Right lobe of liver (tissue), 6 donors: ENCODE results near the gene PXMP4. TPM values are rescaled to one million over a fixed set of nuclear protein-coding genes. Genes with fewer than 3 reads are reported as not detected.

Experiments
- ATAC-seq, 4 donors: fragments of 200-7000 bp; cut with Tn5 transposase; one replicate each; pipeline ENCODE4 v1.9.1; 2020; ENCODE audit warnings: mild to moderate bottlenecking in 4 of 4, moderate library complexity in 4 of 4
- DNase-seq, 3 donors: peaks; one replicate each; pipeline ENCODE4 v3.0.0-alpha.2; 2020
- H3K27ac ChIP-seq, 3 donors: fragments of 200-600 bp; one replicate each; pipeline ENCODE4 v1.8.0; 2022
- H3K27me3 ChIP-seq, 2 donors: fragments of 200-600 bp; one replicate each; pipeline ENCODE4 v1.8.0; 2022
- H3K36me3 ChIP-seq, 4 donors: fragments of 200-600 bp; sonication (generic) in 1 of 4; one replicate each; pipeline versions ENCODE4 v1.5.1 to v1.8.0; 2017 to 2022; ENCODE audit warnings: control low read depth in 1 of 4
- H3K4me1 ChIP-seq, 4 donors: fragments of 200-600 bp; sonication (generic) in 1 of 4; one replicate each; pipeline versions ENCODE4 v1.5.1 to v1.8.0; 2017 to 2022; ENCODE audit warnings: control low read depth in 1 of 4
- H3K4me3 ChIP-seq, 3 donors: fragments of 200-600 bp; one replicate each; pipeline ENCODE4 v1.8.0; 2022
- H3K9me3 ChIP-seq, 4 donors: fragments of 200-600 bp; sonication (generic) in 1 of 4; one replicate each; pipeline versions ENCODE4 v1.5.1 to v1.8.0; 2017 to 2022; ENCODE audit warnings: control low read depth in 1 of 4
- POLR2A ChIP-seq: fragments of 450-650 bp; IDR thresholded peaks from one replicate; pipeline ENCODE4 v1.6.1; 2017; ENCODE audit warnings: antibody characterized with exemption, mild to moderate bottlenecking
- WGBS: methylation state at CpG from one replicate; pipeline ENCODE4 v1.1.6; 2018; ENCODE audit warnings: low coverage, low lambda C conversion rate; ENCODE audit not compliant: insufficient coverage; ENCODE audit errors: missing lambda C conversion rate; 5-methylcytosine and 5-hydroxymethylcytosine counted together
- intact Hi-C, 2 donors: fragments of 100-400 bp; cut with DNase I; formaldehyde crosslinking; loops; one replicate each; pipeline versions ENCODE4 v1.11.2 to v1.14.1; 2022
- total RNA-seq, 6 experiments: library from RNA; depleted of rRNA in 2 of 6; stranded (reverse); fragments of >200 nt in 2 of 6; fragmentation: NEBNext Ultra II Directional in 3 of 6; extraction: Animal tissue kit (Norgen Biotek cat#: 25700) in 3 of 6; gene quantifications; one replicate each; pipeline versions ENCODE4 v1.1.0 to v1.2.4, GENCODE V29; 2016 to 2023
- TF ChIP-seq, protein P1 (sequence below), 4 donors: fragments of 200-600 bp in 3 of 4; fragments of 450-650 bp in 1 of 4; IDR thresholded peaks; one replicate each; pipeline versions ENCODE4 v1.5.1 to v1.8.0; 2016 to 2022; ENCODE audit warnings: antibody characterized with exemption in 4 of 4, mild to moderate bottlenecking in 2 of 4
- donor health status: DM: no; HTN: yes; CAD: no.
- donor health status: DM: no; HTN: no; CAD: no.
- donor health status: DM: no; HTN: no; CAD: no.
- donor health status: DM: no; HTN: yes; CAD: no.
- donor health status: DM: no; HTN: yes; CAD: no.

Gene PXMP4
- total RNA-seq, 6 experiments from 2014 or later = 5.5 to 17.8 (median 12.9) TPM

DNA sequence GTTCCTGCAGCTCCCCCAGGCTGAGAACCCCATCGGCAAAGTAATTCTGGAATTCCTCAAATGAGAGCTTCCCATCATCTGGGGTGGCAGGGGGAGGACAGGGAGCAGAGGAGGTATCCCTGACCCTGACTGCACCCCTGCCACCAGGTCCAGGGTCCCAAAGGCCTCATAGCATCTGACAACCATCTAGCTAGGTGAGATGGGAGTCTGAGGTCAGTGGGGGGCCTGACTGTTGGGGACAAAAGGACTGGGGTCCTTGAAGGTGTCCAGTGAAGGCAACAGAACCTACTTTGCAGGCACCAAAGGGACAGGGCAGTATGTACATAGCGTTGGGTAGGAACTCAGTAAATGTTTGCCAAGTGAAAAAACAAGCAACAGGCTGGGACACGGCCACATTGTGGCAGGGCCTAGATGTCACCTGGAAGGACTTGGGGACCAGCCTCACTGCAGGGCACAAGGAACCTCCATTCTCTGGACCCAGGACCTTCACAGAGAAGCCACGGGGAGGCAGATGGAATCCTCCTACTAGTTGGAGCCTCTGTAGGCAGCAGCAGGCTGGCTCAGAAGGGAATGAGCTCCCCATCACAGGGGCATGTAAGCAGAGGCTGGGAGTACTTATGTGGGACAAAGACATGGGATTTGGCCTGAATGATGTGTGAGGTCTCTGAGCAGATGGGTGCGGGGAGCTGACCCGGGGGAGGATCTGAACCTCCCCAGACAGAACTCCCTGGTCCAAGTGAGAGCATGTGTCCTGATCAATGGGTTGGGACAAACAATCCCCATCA, 49.2 kb downstream of the PXMP4 start:
- DNase-seq = no peak
- WGBS = 66% methylated on average over 4 of the region's 6 CpGs
- intact Hi-C loops = loop anchor here in 1 of 2 donors (10.0 kb wide), 1 partner anchor 54 kb away; the partner anchor contains the start of gene PXMP4
- no peak for ATAC-seq
- Histone ChIP-seq H3K9me3 (no peaks in the 10 kb centered on the region), H3K36me3 (peaks cover 0 to 1% (median 0%) of the 10 kb centered on the region in 4 donors), H3K4me1 (peaks cover 0 to 21% (median 3%) of the 10 kb centered on the region in 4 donors), H3K4me3 (no peak overlapping the region), H3K27me3 (no peaks in the 10 kb centered on the region), H3K27ac (no peak overlapping the region)
- TF ChIP-seq, protein P1, sequence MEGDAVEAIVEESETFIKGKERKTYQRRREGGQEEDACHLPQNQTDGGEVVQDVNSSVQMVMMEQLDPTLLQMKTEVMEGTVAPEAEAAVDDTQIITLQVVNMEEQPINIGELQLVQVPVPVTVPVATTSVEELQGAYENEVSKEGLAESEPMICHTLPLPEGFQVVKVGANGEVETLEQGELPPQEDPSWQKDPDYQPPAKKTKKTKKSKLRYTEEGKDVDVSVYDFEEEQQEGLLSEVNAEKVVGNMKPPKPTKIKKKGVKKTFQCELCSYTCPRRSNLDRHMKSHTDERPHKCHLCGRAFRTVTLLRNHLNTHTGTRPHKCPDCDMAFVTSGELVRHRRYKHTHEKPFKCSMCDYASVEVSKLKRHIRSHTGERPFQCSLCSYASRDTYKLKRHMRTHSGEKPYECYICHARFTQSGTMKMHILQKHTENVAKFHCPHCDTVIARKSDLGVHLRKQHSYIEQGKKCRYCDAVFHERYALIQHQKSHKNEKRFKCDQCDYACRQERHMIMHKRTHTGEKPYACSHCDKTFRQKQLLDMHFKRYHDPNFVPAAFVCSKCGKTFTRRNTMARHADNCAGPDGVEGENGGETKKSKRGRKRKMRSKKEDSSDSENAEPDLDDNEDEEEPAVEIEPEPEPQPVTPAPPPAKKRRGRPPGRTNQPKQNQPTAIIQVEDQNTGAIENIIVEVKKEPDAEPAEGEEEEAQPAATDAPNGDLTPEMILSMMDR (IDR thresholded peaks at IDR 0.05) = no peak
- TF ChIP-seq POLR2A = no peak

DNA sequence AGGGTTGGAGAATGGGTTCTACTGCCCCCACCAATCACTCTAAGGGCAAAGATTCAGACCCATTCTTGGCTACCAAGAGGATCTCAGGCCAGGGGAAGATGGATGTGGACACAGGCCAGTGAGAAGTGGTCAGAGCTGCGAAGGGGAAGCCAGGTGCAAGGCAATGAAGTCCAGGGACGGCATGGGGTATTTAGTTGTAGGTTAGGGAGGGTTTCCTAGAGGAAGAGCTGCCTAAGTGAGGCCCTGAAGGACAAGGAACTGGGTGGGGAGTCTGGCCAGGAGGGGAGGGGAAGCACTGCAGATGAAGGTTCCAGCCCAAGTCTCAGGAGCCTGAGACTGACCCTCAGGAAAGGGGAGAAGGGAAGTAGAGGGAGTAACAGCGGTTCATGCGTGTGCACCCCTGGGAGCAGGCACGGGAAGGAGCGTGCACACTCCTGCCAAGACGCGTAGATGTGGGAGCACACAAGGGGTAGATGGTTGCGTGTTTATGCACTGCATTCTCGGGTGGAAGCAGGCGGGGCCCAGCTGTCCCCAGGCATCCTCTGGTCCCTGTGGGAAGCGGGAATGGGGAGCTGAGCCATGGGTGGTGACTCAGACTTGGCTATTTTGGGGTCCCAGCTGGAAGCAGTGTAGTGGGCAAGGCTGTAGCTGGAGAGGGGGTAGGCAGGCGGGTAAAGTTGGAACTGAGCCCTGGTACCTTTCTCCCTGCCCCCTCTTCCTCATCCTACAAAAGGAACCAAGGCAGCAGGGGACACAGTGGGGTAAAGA, 50.1 kb downstream of the PXMP4 start:
- Histone ChIP-seq H3K36me3 (peaks cover 0 to 1% (median 0%) of the 10 kb centered on the region in 4 donors), H3K4me1 (peaks cover 0 to 19% (median 3%) of the 10 kb centered on the region in 4 donors), H3K4me3 (no peak overlapping the region), H3K27ac (no peak overlapping the region), H3K9me3 (no peaks in the 10 kb centered on the region), H3K27me3 (no peaks in the 10 kb centered on the region)
- no peak for DNase-seq
- whole genome bisulfite sequencing = 88% methylated on average over 9 of the region's 13 CpGs
- ATAC-seq = no peak
- intact Hi-C loops = loop anchor here in 1 of 2 donors (10.0 kb wide), 1 partner anchor 55 kb away; the partner anchor contains the start of gene PXMP4
- TF ChIP-seq, protein P1 (IDR thresholded peaks at IDR 0.05) = no peak
- TF ChIP-seq POLR2A = no peak

DNA sequence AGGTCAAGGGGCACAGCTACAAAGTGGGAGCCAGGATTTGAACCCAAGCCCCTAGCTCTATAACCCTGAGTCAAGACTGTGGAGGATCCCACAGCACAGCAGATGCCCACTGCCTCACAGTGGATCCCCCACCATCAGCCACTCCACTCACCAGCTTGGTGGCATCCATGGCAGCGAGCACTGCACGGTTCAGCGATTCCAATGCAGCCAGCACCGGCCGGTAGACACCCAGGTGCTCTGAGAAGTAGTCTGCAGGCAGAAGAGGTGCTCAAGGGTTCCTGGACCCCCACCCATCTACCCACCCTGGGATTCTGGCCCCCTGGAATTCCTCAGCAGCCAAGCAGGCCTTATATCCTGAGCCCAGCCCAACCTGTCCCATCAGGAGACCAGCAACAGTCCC, 50.9 kb downstream of the PXMP4 start:
- ATAC-seq (no peak), DNase-seq (no peak)
- intact Hi-C loops = no loop called here
- Histone ChIP-seq H3K27ac (no peak overlapping the region), H3K36me3 (peaks cover 0 to 1% (median 0%) of the 10 kb centered on the region in 4 donors), H3K27me3 (no peaks in the 10 kb centered on the region), H3K9me3 (no peaks in the 10 kb centered on the region), H3K4me3 (no peak overlapping the region), H3K4me1 (peaks cover 0 to 14% (median 3%) of the 10 kb centered on the region in 4 donors)
- WGBS = no CpG with 5 or more reads among the region's 5 CpGs
- TF ChIP-seq, protein P1 (IDR thresholded peaks at IDR 0.05) = no peak
- no peak for TF ChIP-seq POLR2A

DNA sequence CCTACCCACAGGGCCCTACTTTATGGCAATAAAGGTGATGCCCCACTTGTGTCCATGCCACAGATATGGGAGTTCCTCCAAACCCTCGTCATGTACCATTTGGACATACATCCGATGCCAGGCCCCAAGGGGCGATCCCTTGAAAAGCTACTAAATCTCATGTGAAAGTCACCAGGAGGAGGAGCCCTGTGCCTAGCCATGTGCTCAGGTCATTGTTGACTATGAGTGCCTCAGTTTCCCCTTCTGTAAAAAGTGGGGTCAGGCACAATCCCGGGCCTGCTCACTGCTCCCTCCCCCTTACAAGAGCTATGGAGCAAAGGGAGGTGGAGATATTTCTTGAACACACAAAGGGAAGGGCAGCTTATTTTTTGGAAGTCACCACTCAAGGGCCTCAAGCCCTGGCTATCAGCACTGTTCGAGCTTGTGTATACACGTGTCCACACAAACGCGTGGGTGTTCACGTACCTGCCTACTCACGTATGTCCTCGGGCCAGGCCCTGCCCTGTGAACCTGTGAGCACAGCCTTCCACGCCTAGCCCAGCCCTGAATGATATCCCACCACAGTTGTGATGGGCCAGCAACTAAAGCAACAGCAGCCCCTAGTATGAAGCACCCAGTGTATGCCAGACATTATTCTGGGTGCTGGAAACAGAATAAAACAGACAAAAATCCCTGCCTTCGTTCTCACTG, 51.5 kb downstream of the PXMP4 start:
- peaks cover 0 to 18% (median 3%) of the 10 kb centered on the region in 4 donors for H3K4me1 ChIP-seq
- intact Hi-C loops = no loop called here
- no peak overlapping the region for H3K4me3 ChIP-seq
- DNase-seq (no peak), ATAC-seq (no peak)
- 47% methylated on average over 9 of the region's 13 CpGs for WGBS
- peaks cover 0 to 1% (median 0%) of the 10 kb centered on the region in 4 donors for H3K36me3 ChIP-seq
- H3K27ac ChIP-seq = no peak overlapping the region
- no peaks in the 10 kb centered on the region for H3K27me3 ChIP-seq
- no peak for TF ChIP-seq POLR2A
- TF ChIP-seq, protein P1 (IDR thresholded peaks at IDR 0.05) = no peak
- H3K9me3 ChIP-seq = no peaks in the 10 kb centered on the region
